ENCODE results near the gene SRC.
A peak's percentile ranks its signal among the peaks of the same experiment; 100 is the strongest.

Gene SRC

DNA sequence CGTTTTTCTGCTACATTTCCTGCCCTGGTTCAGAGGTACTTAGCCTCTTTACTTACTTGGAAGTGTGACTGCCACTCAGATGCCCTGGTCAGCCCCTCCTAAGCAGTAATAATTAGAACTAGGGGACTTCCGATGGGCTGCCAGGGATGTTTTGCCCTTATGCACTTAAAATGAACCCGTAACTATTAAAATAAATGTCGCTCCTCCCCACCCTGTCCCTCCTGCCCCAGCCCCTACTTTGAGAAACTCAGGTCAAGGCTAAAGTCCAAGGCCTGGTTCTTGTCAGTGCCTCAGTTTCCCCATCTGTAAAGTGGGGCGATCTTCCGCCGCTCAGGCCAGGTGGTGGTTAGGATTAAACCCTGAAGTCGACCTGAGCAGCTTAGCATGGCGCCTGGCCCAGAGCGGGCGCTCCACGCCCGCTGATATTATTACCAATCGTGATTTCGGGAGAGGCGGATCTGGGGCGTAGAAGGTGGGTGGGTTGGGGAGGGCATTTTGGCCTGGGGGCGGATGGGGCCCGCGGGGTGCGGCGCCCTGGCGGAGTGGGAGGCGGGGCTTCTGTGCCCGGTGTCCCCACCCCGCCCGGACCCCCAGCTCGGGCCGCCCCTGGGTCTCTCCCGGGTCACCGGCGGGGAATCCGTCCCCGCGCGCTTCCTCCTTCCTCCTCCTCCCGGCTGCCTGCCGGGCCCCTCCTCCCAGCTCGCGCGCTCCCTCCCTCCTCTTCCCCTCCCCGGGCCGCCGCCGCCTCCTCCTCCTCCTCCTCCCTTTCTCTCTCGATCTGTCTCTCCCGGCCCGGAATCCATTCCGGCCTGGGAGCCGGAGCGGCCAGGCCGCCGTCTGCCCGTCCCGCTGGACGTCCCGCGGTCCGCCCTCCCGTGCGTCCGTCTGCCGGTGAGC lies at the start of gene SRC:
TSS of gene SRC (plus strand) at position 802 of the 897 bp plus-strand sequence. CDS start 38,014 bp downstream, outside the sequence.
- peak; percentile 88 for DNase-seq

DNA sequence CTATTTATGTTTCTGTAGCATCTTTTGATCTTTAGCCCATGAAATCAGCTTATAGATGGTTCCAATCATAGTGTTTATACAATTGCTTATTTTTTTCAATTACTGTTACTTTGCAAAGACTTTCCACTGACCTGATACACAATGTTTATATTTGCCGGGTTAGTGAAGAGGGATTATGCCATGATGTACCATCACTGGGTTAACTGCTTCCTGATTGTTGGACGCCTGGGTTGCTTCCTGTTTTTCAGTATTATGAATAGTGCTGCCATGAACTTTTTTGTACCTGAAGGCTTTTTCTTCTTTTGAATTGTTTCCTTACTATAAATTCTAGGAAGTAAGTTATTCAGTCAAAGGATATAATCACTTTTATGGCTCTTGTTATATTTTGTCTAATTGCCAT lies 49.6 kb upstream of the SRC start:
- no peak for DNase-seq

DNA sequence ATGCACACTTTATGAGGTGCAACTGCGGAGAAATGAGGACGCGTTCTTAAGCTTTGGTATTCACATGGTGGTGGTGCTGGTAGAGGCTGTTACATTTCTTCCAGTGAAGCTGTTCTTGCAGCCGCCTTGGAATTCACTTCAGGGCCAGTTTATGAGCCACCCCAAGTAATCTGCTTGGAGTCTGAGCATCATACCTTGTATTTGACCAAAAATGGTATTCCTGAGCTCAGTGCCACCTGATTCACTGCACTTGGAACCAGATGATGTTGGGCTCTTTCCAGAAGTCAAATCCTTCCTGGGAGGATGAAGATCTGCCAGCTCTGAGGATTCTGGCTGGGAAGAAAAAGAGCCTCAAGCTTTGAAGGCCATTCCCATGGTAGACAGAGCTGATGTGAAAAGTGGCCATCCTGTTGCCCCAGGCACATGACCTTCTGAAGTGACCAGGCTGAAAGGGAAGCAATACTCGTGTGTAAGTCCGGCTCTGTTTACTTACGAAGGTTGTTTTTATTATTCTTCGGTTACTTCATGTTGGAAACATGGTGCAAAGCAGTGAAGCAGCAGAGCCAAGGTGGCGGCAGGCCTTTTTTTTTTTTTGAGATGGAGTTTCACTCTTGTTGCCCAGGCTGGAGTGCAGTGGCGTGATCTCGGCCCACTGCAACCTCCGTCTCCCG lies 48.7 kb upstream of the SRC start:
- DNase-seq = no peak

DNA sequence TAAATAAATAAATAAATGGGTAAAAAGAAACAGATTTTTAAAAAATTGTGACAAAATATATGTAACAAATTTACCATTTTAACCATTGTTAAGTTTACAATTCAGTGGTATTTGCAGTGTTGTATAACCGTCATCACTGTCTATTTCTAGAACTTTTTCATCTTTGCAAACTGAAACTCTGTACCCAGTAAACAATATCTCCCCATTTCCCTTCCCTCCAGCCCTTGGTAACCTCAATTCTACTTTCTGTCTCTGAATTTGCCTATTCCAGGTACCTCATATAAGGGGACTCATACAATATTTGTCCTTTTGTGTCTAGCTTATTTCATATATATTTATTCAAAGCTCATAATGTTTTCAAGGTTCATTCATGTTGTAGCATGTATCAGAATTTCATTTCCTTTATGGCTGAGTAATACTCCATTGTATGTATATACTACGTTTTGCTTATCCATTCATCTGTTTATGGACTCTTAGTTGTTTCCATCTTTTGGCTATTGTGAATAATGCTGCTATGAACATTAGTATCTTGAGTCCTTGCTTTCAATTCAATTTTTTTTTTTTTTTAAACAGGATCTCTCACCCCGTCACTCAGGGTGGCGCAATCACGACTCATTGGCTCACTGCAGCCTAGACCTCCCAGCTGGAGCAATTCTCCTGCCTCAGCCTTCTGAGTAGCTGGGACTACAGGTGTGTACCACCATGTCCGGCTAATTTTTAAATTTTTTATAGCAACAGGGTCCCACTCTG lies 47.6 kb upstream of the SRC start:
- no peak for DNase-seq

DNA sequence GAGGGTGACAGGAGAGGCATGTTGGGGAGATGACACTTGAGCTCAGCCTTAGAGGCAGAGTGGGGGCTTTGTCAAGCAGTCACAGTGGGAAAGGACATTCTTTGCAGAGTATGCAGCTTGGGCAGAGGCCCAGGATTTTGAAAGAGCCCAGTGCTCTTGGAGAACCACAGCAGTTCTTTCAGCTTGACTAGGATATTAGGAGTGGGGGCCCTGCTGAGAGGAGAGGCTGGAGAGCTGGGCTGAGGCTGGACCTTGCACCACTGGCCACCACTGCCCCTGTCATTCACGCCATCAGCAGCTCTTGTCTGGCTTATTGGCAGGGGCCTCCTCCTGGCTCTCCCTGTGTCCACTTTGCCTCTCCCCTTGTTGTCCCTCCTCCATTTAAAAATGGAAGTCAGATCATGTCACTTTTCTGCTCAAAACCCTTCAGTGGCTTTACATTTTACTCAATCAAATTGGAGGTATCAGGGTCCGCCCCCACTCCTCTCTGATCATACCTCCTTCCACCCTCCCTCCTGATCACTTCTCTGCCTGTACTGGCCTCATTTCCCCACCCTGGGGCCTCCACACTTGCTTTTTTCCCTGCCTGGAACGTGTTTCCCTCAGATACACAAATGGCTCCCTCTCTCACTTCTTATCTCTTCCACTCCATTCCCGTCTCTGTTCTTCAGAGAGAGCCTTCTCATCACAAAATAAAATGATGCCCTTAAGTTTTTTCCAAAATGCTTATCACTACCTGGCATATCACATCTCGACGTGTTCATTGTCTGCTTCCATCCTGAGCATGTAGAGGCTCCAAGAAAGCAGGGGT lies 46.0 kb upstream of the SRC start:
- no peak for DNase-seq

- DNase-seq = no peak
These were observed 44.8 kb upstream of the SRC start for GRCh38 chr20:37301120-37301519.

- DNase-seq = no peak
These were observed 44.4 kb upstream of the SRC start for GRCh38 chr20:37301558-37301957.

DNA sequence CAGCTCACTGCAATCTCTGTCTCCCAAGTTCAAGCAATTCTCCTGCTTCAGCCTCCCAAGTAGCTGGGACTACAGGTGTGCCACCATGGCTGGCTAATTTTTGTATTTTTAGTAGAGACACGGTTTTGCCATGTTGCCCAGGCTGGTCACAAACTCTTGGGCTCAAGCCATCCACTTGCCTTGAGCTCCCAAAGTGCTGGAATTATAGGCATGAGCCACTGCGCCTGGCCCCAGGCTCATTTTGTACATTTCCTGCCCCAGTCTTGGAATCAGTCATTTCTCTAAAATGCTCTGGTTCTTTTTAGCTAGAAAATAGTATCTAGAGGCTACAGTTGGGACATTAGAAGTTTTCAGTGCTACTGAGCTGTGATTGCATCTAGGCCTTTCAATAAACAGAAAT lies 43.0 kb upstream of the SRC start:
- DNase-seq = no peak

GRCh38 chr20:37303637-37304036 lies 42.3 kb upstream of the SRC start:
- DNase-seq = no peak

GRCh38 chr20:37305079-37305478 lies 40.9 kb upstream of the SRC start:
- DNase-seq = no peak

- no peak for DNase-seq
These were observed 40.1 kb upstream of the SRC start for GRCh38 chr20:37305839-37306238.

DNA sequence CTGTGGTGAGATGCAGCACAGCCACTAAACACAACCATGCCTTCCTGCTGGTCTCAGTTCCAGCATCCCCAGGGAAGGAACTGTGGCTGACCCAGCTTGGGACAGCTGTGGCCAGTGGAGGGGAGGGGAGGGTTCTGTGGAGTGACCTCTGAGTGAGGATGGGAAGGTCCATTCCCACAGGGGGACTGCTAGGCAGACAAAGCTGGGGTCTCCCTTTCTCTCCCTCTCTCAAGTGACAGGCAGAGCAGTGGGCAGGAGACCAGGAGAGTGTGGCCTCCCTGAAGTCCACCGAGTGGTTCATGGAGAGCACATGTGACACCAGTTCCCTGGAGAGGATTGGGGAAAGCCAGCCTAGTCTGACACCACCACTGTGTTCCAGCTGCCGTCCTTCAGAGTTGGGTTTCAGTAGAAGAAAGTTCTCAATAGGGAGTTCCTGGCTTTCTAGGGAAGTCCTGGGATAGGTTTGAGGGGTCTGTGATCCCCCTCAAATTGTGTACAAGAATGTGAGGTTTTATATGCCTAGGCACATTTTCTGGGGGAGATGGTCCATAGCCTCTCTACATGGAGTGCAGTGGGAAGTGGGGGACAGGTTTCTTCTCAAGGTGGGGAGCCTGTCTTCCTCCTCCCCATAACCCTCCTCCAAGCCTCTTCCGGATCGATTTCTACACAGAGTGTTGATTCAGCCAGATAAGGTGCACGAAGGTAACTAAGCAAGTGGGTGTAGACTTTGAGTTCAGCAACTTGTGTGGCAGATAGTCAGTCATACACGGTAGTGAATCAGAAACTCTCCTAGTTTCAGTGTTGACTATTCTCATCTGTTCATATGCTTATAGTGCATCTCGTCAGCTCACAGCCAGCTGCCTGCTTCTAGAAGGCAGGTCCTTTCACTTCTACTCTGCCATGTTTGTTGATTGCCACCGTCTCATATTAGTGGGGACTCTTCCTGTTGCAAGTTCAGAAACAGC lies 37.6 kb upstream of the SRC start:
- DNase-seq = no peak

DNA sequence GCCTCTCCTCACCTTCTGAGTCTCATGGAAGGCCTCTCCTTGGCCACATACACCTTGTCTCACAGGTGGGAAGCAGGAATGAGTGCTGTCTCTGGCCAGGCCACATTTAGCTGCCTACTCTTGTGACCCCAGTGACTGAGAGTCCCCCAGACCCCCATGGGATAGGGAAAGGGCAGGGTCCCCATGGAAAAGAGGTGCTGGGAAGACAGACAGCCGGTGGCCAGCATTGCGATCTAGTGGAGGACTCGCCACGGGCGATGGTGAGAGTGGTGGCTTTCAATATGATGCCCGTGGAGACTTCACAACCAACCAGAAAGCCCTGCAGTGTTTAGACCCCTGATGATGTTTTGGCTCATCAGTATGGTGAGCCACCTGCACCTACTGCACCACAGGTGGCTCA lies 36.6 kb upstream of the SRC start:
- DNase-seq = no peak

DNA sequence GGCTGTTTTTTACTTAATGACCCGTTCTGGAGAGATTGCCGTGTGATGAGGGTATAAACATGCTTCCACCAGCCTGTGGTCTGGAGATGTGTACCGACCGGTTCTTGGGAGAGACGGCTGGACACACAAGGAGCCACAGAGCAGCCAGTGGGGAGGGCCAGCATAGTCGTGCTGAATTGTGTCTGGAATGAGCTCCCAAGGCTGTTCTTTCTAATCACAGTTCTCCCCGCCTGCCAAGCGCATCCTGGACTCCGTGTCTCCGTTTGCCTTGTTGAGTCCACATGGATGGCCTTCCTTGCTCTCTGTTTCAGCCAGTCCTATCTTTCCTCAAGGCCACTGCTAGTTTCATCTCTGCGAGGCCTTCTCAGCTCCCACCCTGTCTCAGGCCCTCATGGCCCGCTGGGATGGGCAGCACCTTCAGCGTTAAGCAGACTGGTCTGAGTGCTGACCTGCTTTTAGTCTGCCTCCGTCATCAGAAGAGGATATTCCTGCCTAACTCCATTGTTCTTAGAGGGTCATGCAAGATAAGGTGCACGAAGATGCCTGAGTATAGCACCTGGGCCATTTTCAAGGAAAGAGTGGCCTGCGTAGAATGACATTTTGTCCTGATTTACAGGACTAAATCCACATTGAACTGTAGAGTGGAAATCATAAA lies 35.9 kb upstream of the SRC start:
- no peak for DNase-seq

- DNase-seq = no peak
These were observed 35.0 kb upstream of the SRC start for GRCh38 chr20:37310951-37311350.

GRCh38 chr20:37311710-37312355 lies 34.1 kb upstream of the SRC start:
- DNase-seq = no peak

GRCh38 chr20:37313546-37314091 lies 32.3 kb upstream of the SRC start:
- no peak for DNase-seq

DNA sequence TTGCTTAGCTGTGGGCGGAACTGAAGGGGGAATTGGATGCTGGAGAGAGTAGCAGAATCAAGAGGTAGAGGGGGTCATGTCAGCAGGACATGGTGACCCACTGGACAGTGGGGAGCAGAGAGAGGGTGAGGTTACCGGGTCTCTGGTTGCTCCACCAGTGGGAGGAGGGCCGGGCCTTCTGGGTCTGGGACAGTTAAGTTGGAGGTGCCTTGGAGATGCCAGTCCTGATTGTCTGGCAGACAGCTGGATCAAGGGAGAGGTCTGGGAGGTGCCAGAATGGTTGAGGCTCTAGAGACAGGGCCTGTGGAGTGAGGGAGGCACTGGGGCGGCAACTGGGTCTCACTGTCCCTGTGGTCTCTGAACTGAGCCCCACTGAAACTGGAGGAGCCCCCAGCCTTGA lies 31.8 kb upstream of the SRC start:
- no peak for DNase-seq

DNA sequence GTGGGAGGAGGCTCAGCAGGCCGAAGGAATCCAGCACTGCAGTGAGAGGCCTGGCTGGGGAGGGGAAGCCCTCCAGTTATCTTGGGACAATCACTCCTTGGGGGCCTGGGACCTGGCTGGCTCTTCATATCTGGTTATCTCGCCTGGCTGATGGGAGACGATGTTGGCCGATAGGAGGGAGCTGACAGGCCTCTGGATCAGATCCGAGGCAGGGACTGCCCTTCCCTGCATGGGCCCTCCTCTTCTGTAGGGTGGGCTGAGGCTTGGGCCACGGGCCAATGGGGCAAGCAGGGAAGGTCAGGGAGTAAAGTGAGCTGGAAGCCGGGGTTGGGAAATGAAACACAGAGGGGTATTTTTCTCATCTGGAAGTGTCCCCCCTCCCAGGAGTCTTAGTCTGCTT lies 31.3 kb upstream of the SRC start:
- DNase-seq = no peak

DNA sequence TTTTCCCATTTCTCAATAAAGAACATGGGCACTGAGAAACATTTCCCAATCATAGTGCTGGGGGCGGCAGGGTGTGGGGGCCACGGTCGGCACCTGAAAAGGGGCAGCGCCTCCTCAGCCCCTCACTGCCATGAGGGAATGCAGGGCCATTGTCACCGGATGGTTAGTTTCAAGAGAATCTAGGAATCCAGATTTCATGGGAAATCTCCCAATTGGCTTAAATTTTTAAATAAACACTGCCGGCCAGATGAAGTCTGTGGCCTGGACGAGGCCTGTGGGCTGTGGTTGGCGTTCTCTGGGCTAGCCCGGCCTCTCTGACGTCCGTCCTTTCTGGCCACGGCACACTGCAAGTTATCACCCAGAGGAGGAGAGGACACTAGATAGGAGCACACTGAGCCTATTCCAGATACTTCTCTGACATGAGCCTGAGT lies 30.9 kb upstream of the SRC start:
- DNase-seq = no peak

Measured in 8988T (cell line).